ENCODE results near the gene NCOA1. TPM values are rescaled to one million over a fixed set of nuclear protein-coding genes. Genes with fewer than 3 reads are reported as not detected.

NCOA1 gene
- total RNA-seq, 2 experiments from 2014 or later = 6.1 to 12.1 TPM

DNA sequence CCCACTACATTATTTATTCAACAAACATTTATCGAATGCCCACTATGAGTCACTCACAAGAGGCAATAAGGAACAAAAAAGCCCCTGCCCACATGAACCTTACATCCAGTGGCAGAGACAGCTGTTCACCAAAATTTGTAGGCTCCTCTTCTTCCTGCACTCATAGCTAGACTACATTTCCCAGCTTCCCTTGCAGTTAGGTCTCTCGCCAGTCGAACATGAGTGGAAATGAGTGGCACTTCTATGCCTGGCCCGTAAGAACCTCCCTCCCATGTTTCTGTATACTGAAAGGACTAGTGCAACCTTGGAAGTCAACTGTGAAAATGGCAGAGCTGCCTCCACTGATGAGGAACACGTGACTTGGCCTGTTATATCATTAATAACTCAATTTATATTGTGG, 19.4 kb upstream of the NCOA1 start:
- Histone ChIP-seq H4K20me1 (ENCODE audit: insufficient read depth, low read length) (no peaks in the 10 kb centered on the region), H3K4me2 (ENCODE audit: low read length) (no peak overlapping the region), H3K79me2 (ENCODE audit: insufficient read depth, low read depth, low read length) (no peaks in the 10 kb centered on the region), H3K9me2 (ENCODE audit: insufficient read depth, low read length) (no peaks in the 10 kb centered on the region), H3K9me3 (ENCODE audit: low read length) (no peaks in the 10 kb centered on the region), H3K4me1 (ENCODE audit: insufficient read depth, low read length, poor library complexity, severe bottlenecking) (no peaks in the 10 kb centered on the region), H3K36me3 (ENCODE audit: insufficient read depth, low read length) (no peaks in the 10 kb centered on the region), H3K4me3 (ENCODE audit: low read depth, low read length, poor library complexity, severe bottlenecking) (no peak overlapping the region), H2AFZ (ENCODE audit: low read length) (no peak overlapping the region), H3K27ac (ENCODE audit: low read depth, low read length, poor library complexity, severe bottlenecking) (no peak overlapping the region)
- TF ChIP-seq EZH2phosphoT487 (IDR thresholded peaks at IDR 0.05; ENCODE audit: borderline replicate concordance, low read depth, low read length) = no peak
- no peak for TF ChIP-seq CTCF (conservative IDR thresholded peaks at IDR 0.05; ENCODE audit: low read length)
- ChIA-PET POLR2A (interaction anchor here (0.6 kb wide), 1 partner anchor 352 kb away, joined by 5 read pairs; no protein-coding TSS in a partner anchor), CTCF (ENCODE audit: unreplicated experiment) (no interaction called here)
- no peak for DNase-seq (ENCODE audit: low spot score)
- intact Hi-C loops (cut with micrococcal nuclease; ENCODE audit: unreplicated experiment) = no loop called here
- BruUV-seq (replicated peaks) = no TSS peak

GRCh38 chr2:24472416-24472815, 18.6 kb upstream of the NCOA1 start:
- Histone ChIP-seq H2AFZ (ENCODE audit: low read length) (no peak overlapping the region), H3K4me1 (ENCODE audit: insufficient read depth, low read length, poor library complexity, severe bottlenecking) (no peaks in the 10 kb centered on the region), H3K27ac (ENCODE audit: low read depth, low read length, poor library complexity, severe bottlenecking) (no peak overlapping the region), H4K20me1 (ENCODE audit: insufficient read depth, low read length) (no peaks in the 10 kb centered on the region), H3K9me3 (ENCODE audit: low read length) (no peaks in the 10 kb centered on the region), H3K4me3 (ENCODE audit: low read depth, low read length, poor library complexity, severe bottlenecking) (no peak overlapping the region), H3K79me2 (ENCODE audit: insufficient read depth, low read depth, low read length) (no peaks in the 10 kb centered on the region), H3K9me2 (ENCODE audit: insufficient read depth, low read length) (no peaks in the 10 kb centered on the region), H3K4me2 (ENCODE audit: low read length) (no peak overlapping the region), H3K36me3 (ENCODE audit: insufficient read depth, low read length) (no peaks in the 10 kb centered on the region)
- BruUV-seq (replicated peaks) = no TSS peak
- CTCF ChIA-PET (ENCODE audit: unreplicated experiment) = no interaction called here
- POLR2A ChIA-PET = no interaction called here
- intact Hi-C loops (cut with micrococcal nuclease; ENCODE audit: unreplicated experiment) = no loop called here
- no peak for TF ChIP-seq EZH2phosphoT487 (IDR thresholded peaks at IDR 0.05; ENCODE audit: borderline replicate concordance, low read depth, low read length)
- no peak for TF ChIP-seq CTCF (conservative IDR thresholded peaks at IDR 0.05; ENCODE audit: low read length)
- no peak for DNase-seq (ENCODE audit: low spot score)

GRCh38 chr2:24473626-24474025, 17.4 kb upstream of the NCOA1 start:
- intact Hi-C loops (cut with micrococcal nuclease; ENCODE audit: unreplicated experiment) = no loop called here
- no peaks in the 10 kb centered on the region for H3K9me3 ChIP-seq (ENCODE audit: low read length)
- no peaks in the 10 kb centered on the region for H3K79me2 ChIP-seq (ENCODE audit: insufficient read depth, low read depth, low read length)
- CTCF ChIA-PET (ENCODE audit: unreplicated experiment) = no interaction called here
- H3K9me2 ChIP-seq (ENCODE audit: insufficient read depth, low read length) = no peaks in the 10 kb centered on the region
- H3K27ac ChIP-seq (ENCODE audit: low read depth, low read length, poor library complexity, severe bottlenecking) = no peak overlapping the region
- no peak overlapping the region for H3K4me2 ChIP-seq (ENCODE audit: low read length)
- BruUV-seq (replicated peaks) = no TSS peak
- TF ChIP-seq EZH2phosphoT487 (IDR thresholded peaks at IDR 0.05; ENCODE audit: borderline replicate concordance, low read depth, low read length) = no peak
- no peak for TF ChIP-seq CTCF (conservative IDR thresholded peaks at IDR 0.05; ENCODE audit: low read length)
- no peaks in the 10 kb centered on the region for H3K36me3 ChIP-seq (ENCODE audit: insufficient read depth, low read length)
- no peak overlapping the region for H3K4me3 ChIP-seq (ENCODE audit: low read depth, low read length, poor library complexity, severe bottlenecking)
- H2AFZ ChIP-seq (ENCODE audit: low read length) = no peak overlapping the region
- H4K20me1 ChIP-seq (ENCODE audit: insufficient read depth, low read length) = no peaks in the 10 kb centered on the region
- POLR2A ChIA-PET = no interaction called here
- H3K4me1 ChIP-seq (ENCODE audit: insufficient read depth, low read length, poor library complexity, severe bottlenecking) = no peaks in the 10 kb centered on the region
- no peak for DNase-seq (ENCODE audit: low spot score)

Measured in OCI-LY7 (cell line).